AG04449 (cell line): ENCODE data around the gene NME7.
"Not testable (repeated sequence)": the region's sequence is repeated elsewhere in the genome, so short reads cannot be mapped to it uniquely, and the experiment has no call there.

ENCODE experiments used
- CTCF ChIA-PET: fragments of 350-600 bp; formaldehyde crosslinking; extraction: SDS; loops from one replicate; lab custom pipeline; 2021; ENCODE audit warnings: antibody characterized with exemption; lab: Yijun Ruan, JAX
- POLR2A ChIA-PET: fragments of 400-600, 350-600 bp; formaldehyde crosslinking; extraction: SDS; loops from one replicate; lab custom pipeline; 2020; ENCODE audit warnings: antibody characterized with exemption, inconsistent platforms; lab: Yijun Ruan, JAX
- DNase-seq: peaks from one replicate; pipeline ENCODE4 v3.0.0-alpha.2; 2010; ENCODE audit warnings: low read depth, low spot score
- H3K4me3 ChIP-seq: 2 replicates; pipeline ENCODE4 v1.5.1; 2011; ENCODE audit warnings: low read depth, mild to moderate bottlenecking, control low read depth, low read length
- CTCF ChIP-seq: IDR thresholded peaks from one replicate; pipeline ENCODE4 v1.5.1; 2011; ENCODE audit warnings: mild to moderate bottlenecking, moderate library complexity, low read length, control low read depth, inconsistent platforms; ENCODE audit not compliant: insufficient read depth; ENCODE audit errors: missing control alignments

NME7 gene

GRCh38 chr1:169338617-169339016 is 29.0 kb downstream of the NME7 start:
- H3K4me3 ChIP-seq: no peak overlapping the region
- TF ChIP-seq CTCF: no peak
- DNase-seq: no peak
- CTCF ChIA-PET: interaction anchor here (2.8 kb wide), 1 partner anchor 10 kb away, joined by 16 read pairs; no protein-coding TSS in a partner anchor
- POLR2A ChIA-PET: no interaction called here

- CTCF ChIA-PET: interaction anchor here (2.8 kb wide), 1 partner anchor 12 kb away, joined by 16 read pairs; no protein-coding TSS in a partner anchor
- H3K4me3 ChIP-seq, POLR2A ChIA-PET, DNase-seq: not testable (repeated sequence)
These were observed 30.5 kb downstream of the NME7 start for GRCh38 chr1:169336947-169337715.

GRCh38 chr1:169334727-169335126 is 32.9 kb downstream of the NME7 start:
- DNase-seq, POLR2A ChIA-PET, H3K4me3 ChIP-seq: not testable (repeated sequence)
- CTCF ChIA-PET: interaction anchor here (1.7 kb wide), 1 partner anchor 13 kb away, joined by 8 read pairs; no protein-coding TSS in a partner anchor

- ChIA-PET CTCF (no interaction called here), POLR2A (no interaction called here)
- TF ChIP-seq CTCF: no peak
- H3K4me3 ChIP-seq: no peak overlapping the region
- DNase-seq: no peak
These were observed 36.7 kb downstream of the NME7 start for GRCh38 chr1:169330927-169331326.

- no peak overlapping the region for H3K4me3 ChIP-seq
- POLR2A ChIA-PET: no interaction called here
- DNase-seq: no peak
- TF ChIP-seq CTCF: no peak
- CTCF ChIA-PET: no interaction called here
These were observed 38.2 kb downstream of the NME7 start for GRCh38 chr1:169329383-169329782.

GRCh38 chr1:169327875-169328274 is 39.7 kb downstream of the NME7 start:
- POLR2A ChIA-PET: no interaction called here
- no peak for TF ChIP-seq CTCF
- DNase-seq: no peak
- CTCF ChIA-PET: interaction anchor here (1.1 kb wide), 1 partner anchor 725 kb away, joined by 3 read pairs; no protein-coding TSS in a partner anchor
- no peak overlapping the region for H3K4me3 ChIP-seq

GRCh38 chr1:169326956-169327268 is 40.7 kb downstream of the NME7 start:
- ChIA-PET CTCF (interaction anchor here (0.9 kb wide), 1 partner anchor 24 kb away, joined by 4 read pairs; no protein-coding TSS in a partner anchor), POLR2A (no interaction called here)
- no peak overlapping the region for H3K4me3 ChIP-seq
- DNase-seq: no peak
- no peak for TF ChIP-seq CTCF
